ENCODE data around the gene BAG2. TPM values are rescaled to one million over a fixed set of nuclear protein-coding genes. Genes with fewer than 3 reads are reported as not detected.

Gene BAG2
- total and polyA plus RNA-seq, 10 of the 15 experiments (the other 5 are each of a cell fraction or from before 2014, with no cell fraction given): 7.7 to 17.6 (median 9.6) TPM

GRCh38 chr6:57172136-57173055 is at the start of gene BAG2 (continued):
- no peak for TF ChIP-seq CUX1 (IDR thresholded peaks at IDR 0.05; ENCODE audit: insufficient replicate concordance, low read depth, low read length)
- TF ChIP-seq PML (IDR thresholded peaks at IDR 0.05; ENCODE audit: low read length): peak; percentile 81; the same call in 1 of the 2 replicates
- no peak for TF ChIP-seq ZZZ3 (IDR thresholded peaks at IDR 0.05; ENCODE audit: control insufficient read depth, insufficient read length, low read depth)
- TF ChIP-seq MYB (IDR thresholded peaks at IDR 0.05; ENCODE audit: borderline replicate concordance, low read depth, low read length): no peak
- TF ChIP-seq POLR2AphosphoS5 (IDR thresholded peaks at IDR 0.05; ENCODE audit: low read length): peak; percentile 94
- TF ChIP-seq, protein P1, sequence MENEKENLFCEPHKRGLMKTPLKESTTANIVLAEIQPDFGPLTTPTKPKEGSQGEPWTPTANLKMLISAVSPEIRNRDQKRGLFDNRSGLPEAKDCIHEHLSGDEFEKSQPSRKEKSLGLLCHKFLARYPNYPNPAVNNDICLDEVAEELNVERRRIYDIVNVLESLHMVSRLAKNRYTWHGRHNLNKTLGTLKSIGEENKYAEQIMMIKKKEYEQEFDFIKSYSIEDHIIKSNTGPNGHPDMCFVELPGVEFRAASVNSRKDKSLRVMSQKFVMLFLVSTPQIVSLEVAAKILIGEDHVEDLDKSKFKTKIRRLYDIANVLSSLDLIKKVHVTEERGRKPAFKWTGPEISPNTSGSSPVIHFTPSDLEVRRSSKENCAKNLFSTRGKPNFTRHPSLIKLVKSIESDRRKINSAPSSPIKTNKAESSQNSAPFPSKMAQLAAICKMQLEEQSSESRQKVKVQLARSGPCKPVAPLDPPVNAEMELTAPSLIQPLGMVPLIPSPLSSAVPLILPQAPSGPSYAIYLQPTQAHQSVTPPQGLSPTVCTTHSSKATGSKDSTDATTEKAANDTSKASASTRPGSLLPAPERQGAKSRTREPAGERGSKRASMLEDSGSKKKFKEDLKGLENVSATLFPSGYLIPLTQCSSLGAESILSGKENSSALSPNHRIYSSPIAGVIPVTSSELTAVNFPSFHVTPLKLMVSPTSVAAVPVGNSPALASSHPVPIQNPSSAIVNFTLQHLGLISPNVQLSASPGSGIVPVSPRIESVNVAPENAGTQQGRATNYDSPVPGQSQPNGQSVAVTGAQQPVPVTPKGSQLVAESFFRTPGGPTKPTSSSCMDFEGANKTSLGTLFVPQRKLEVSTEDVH (IDR thresholded peaks at IDR 0.05; ENCODE audit: low read depth, partially characterized antibody): no peak
- no peak for TF ChIP-seq EED (IDR thresholded peaks at IDR 0.05; ENCODE audit: low read depth)
- TF ChIP-seq FOXK2 (IDR thresholded peaks at IDR 0.05): peak; percentile 94
- TF ChIP-seq ZNF207 (IDR thresholded peaks at IDR 0.05; ENCODE audit: borderline replicate concordance): peak; percentile 91
- TF ChIP-seq ZBTB11 (CRISPR knock-in tag; IDR thresholded peaks at IDR 0.05): no peak
- TF ChIP-seq ZBTB4 (CRISPR knock-in tag; IDR thresholded peaks at IDR 0.05): no peak
- TF ChIP-seq BMI1 (IDR thresholded peaks at IDR 0.05; ENCODE audit: borderline replicate concordance): no peak
- peak; percentile 84; the same call in 1 of the 2 replicates for TF ChIP-seq DPF2 (IDR thresholded peaks at IDR 0.05)
- no peak for TF ChIP-seq YBX1 (IDR thresholded peaks at IDR 0.05)

All from GM12878 (cell line).